CD14-positive monocyte (primary cell): ENCODE data around the gene E2F7. TPM values are rescaled to one million over a fixed set of nuclear protein-coding genes. Genes with fewer than 3 reads are reported as not detected.

ENCODE experiments used
- DNase-seq, 3 donors: peaks; one replicate each; pipeline ENCODE4 v3.0.0-alpha.2; 2011 to 2022
- H2AFZ ChIP-seq: 2 replicates; pipeline ENCODE4 v1.6.0; 2012; ENCODE audit warnings: mild to moderate bottlenecking, low read depth, low read length, inconsistent platforms; ENCODE audit not compliant: insufficient read depth, poor library complexity, severe bottlenecking
- H3K27ac ChIP-seq, 2 donors: 1 replicate in 1 of 2; 2 replicates in 1 of 2; pipeline ENCODE4 v1.5.1; 2012 to 2013; ENCODE audit warnings: low read length in 2 of 2, control low read depth in 1 of 2, inconsistent platforms in 1 of 2, low read depth in 1 of 2, mild to moderate bottlenecking in 1 of 2
- H3K27me3 ChIP-seq, 2 donors: one replicate each; pipeline versions ENCODE4 v1.6.0 to v1.6.1; 2011 to 2013; ENCODE audit warnings: low read length in 2 of 2; ENCODE audit not compliant: control insufficient read depth in 2 of 2, insufficient read depth in 2 of 2
- H3K36me3 ChIP-seq, 2 donors: replicated peaks in 1 of 2; 1 replicate in 1 of 2; 2 replicates in 1 of 2; pipeline versions ENCODE4 v1.5.1 to v1.6.1; 2012 to 2013; ENCODE audit warnings: low read length in 2 of 2, control low read depth in 1 of 2, inconsistent platforms in 1 of 2, mild to moderate bottlenecking in 1 of 2; ENCODE audit not compliant: insufficient read depth in 2 of 2, control insufficient read depth in 1 of 2
- H3K4me1 ChIP-seq, 2 donors: 1 replicate in 1 of 2; 2 replicates in 1 of 2; pipeline versions ENCODE4 v1.5.1 to v1.6.1; 2012 to 2013; ENCODE audit warnings: low read length in 2 of 2, control low read depth in 1 of 2, inconsistent platforms in 1 of 2, mild to moderate bottlenecking in 1 of 2, moderate library complexity in 1 of 2; ENCODE audit not compliant: insufficient read depth in 2 of 2, control insufficient read depth in 1 of 2
- H3K4me2 ChIP-seq: replicated peaks from 2 replicates; pipeline ENCODE3; 2012; ENCODE audit warnings: low read length, moderate library complexity, mild to moderate bottlenecking; ENCODE audit not compliant: poor library complexity, severe bottlenecking; ENCODE audit errors: extremely low read depth
- H3K4me3 ChIP-seq, 3 experiments: fragments of 200-600 bp in 1 of 3; sonication (generic) in 1 of 3; replicated peaks in 1 of 3; 1 replicate in 2 of 3; 2 replicates in 1 of 3; pipeline ENCODE4 v1.5.1; 2011 to 2013; ENCODE audit warnings: low read length in 3 of 3, mild to moderate bottlenecking in 3 of 3, control low read depth in 2 of 3, low read depth in 2 of 3, inconsistent platforms in 1 of 3, moderate library complexity in 1 of 3
- H3K79me2 ChIP-seq: 2 replicates; pipeline ENCODE4 v1.6.0; 2012; ENCODE audit warnings: mild to moderate bottlenecking, control low read depth, inconsistent platforms, low read length, moderate library complexity; ENCODE audit not compliant: insufficient read depth
- H3K9ac ChIP-seq: 2 replicates; pipeline ENCODE4 v1.6.0; 2017; ENCODE audit warnings: low read length, mild to moderate bottlenecking; ENCODE audit not compliant: insufficient read depth, poor library complexity, severe bottlenecking
- H3K9me3 ChIP-seq, 2 donors: replicated peaks in 1 of 2; 1 replicate in 1 of 2; 2 replicates in 1 of 2; pipeline versions ENCODE4 v1.5.1 to v1.6.1; 2012 to 2013; ENCODE audit warnings: low read length in 2 of 2, control low read depth in 1 of 2; ENCODE audit not compliant: control insufficient read depth in 1 of 2, insufficient read depth in 1 of 2
- H4K20me1 ChIP-seq: 2 replicates; pipeline ENCODE4 v1.6.0; 2012; ENCODE audit warnings: mild to moderate bottlenecking, low read length, control low read depth, moderate library complexity; ENCODE audit not compliant: insufficient read depth
- H3K27ac Mint-ChIP-seq, 7 donors: one replicate each; pipeline ENCODE4 v1.8.0; 2020; ENCODE audit warnings: mild to moderate bottlenecking in 7 of 7, mixed read lengths in 7 of 7, moderate library complexity in 6 of 7, inconsistent platforms in 2 of 7
- H3K27me3 Mint-ChIP-seq, 3 donors: one replicate each; pipeline ENCODE4 v1.8.0; 2021 to 2022; ENCODE audit warnings: low read depth in 3 of 3, mild to moderate bottlenecking in 3 of 3, mixed read lengths in 3 of 3, moderate library complexity in 3 of 3, inconsistent platforms in 1 of 3
- H3K36me3 Mint-ChIP-seq, 2 donors: one replicate each; pipeline ENCODE4 v1.8.0; 2020; ENCODE audit warnings: mixed read lengths in 2 of 2, inconsistent platforms in 1 of 2, mild to moderate bottlenecking in 1 of 2
- H3K4me1 Mint-ChIP-seq: one replicate; pipeline ENCODE4 v1.8.0; 2020; ENCODE audit warnings: mild to moderate bottlenecking, mixed read lengths
- H3K4me3 Mint-ChIP-seq, 2 donors: one replicate each; pipeline ENCODE4 v1.8.0; 2020; ENCODE audit warnings: mild to moderate bottlenecking in 2 of 2, mixed read lengths in 2 of 2, moderate library complexity in 1 of 2
- H3K9me3 Mint-ChIP-seq, 7 donors: one replicate each; pipeline ENCODE4 v1.8.0; 2020 to 2022; ENCODE audit warnings: mixed read lengths in 7 of 7, mild to moderate bottlenecking in 6 of 7, moderate library complexity in 6 of 7, inconsistent platforms in 2 of 7
- WGBS: methylation state at CpG from one replicate; pipeline ENCODE4 v1.1.5; 2013; ENCODE audit warnings: missing lambda C conversion rate; ENCODE audit not compliant: insufficient coverage; 5-methylcytosine and 5-hydroxymethylcytosine counted together
- intact Hi-C, 2 donors: fragments of 100-400 bp; cut with micrococcal nuclease; formaldehyde crosslinking; loops; one replicate each; pipeline versions ENCODE4 v1.15.0 to v1.15.1; 2023
- polyA plus RNA-seq, 3 donors: library from polyadenylated mRNA; depleted of rRNA in 1 of 3; unstranded in 2 of 3; stranded (reverse) in 1 of 3; fragments of 300-500 nt in 2 of 3; fragments of >200 nt in 1 of 3; fragmentation: Illumina TruSeq in 2 of 3; gene quantifications; 1 replicate in 2 of 3; 2 replicates in 1 of 3; pipeline ENCODE4 v1.2.3, GENCODE V29; 2012 to 2021
- TF ChIP-seq, protein P1 (sequence below): fragments of 200-600 bp; IDR thresholded peaks from one replicate; pipeline ENCODE4 v1.8.0; 2022; ENCODE audit warnings: antibody characterized with exemption, mild to moderate bottlenecking

Gene E2F7
- polyA plus RNA-seq, 3 donors: not detected

GRCh38 chr12:77045183-77045582 is 20.2 kb downstream of the E2F7 start:
- Histone ChIP-seq H3K27me3 (no peaks in the 10 kb centered on the region), H3K9me3 (no peaks in the 10 kb centered on the region), H3K9ac (no peak overlapping the region), H4K20me1 (no peaks in the 10 kb centered on the region), H3K4me2 (no peak overlapping the region), H3K27ac (no peak overlapping the region), H3K36me3 (peaks cover 15 to 77% of the 10 kb centered on the region in 2 donors), H2AFZ (no peak overlapping the region), H3K4me3 (no peak overlapping the region), H3K4me1 (no peaks in the 10 kb centered on the region), H3K79me2 (no peaks in the 10 kb centered on the region)
- Mint-ChIP-seq H3K27ac (no peak overlapping the region), H3K4me3 (no peak overlapping the region), H3K27me3 (no peaks in the 10 kb centered on the region), H3K4me1 (no peaks in the 10 kb centered on the region), H3K36me3 (peaks cover 54 to 69% of the 10 kb centered on the region in 2 donors), H3K9me3 (peaks cover 0 to 2% (median 0%) of the 10 kb centered on the region in 7 donors)
- WGBS: 86% methylated on average over 1 of the region's 6 CpGs
- intact Hi-C loops: no loop called here
- TF ChIP-seq, protein P1, sequence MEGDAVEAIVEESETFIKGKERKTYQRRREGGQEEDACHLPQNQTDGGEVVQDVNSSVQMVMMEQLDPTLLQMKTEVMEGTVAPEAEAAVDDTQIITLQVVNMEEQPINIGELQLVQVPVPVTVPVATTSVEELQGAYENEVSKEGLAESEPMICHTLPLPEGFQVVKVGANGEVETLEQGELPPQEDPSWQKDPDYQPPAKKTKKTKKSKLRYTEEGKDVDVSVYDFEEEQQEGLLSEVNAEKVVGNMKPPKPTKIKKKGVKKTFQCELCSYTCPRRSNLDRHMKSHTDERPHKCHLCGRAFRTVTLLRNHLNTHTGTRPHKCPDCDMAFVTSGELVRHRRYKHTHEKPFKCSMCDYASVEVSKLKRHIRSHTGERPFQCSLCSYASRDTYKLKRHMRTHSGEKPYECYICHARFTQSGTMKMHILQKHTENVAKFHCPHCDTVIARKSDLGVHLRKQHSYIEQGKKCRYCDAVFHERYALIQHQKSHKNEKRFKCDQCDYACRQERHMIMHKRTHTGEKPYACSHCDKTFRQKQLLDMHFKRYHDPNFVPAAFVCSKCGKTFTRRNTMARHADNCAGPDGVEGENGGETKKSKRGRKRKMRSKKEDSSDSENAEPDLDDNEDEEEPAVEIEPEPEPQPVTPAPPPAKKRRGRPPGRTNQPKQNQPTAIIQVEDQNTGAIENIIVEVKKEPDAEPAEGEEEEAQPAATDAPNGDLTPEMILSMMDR: no peak
- DNase-seq: no peak

- no peaks in the 10 kb centered on the region for H3K9me3 ChIP-seq
- intact Hi-C loops: no loop called here
- no CpG with 5 or more reads among the region's 2 CpGs for WGBS
- TF ChIP-seq, protein P1: no peak
- no peak overlapping the region for H3K4me3 ChIP-seq
- H3K36me3 Mint-ChIP-seq: peaks cover 54 to 70% of the 10 kb centered on the region in 2 donors
- H3K9ac ChIP-seq: no peak overlapping the region
- no peaks in the 10 kb centered on the region for H3K27me3 ChIP-seq
- H4K20me1 ChIP-seq: no peaks in the 10 kb centered on the region
- DNase-seq: no peak
- H3K4me3 Mint-ChIP-seq: no peak overlapping the region
- peaks cover 15 to 81% of the 10 kb centered on the region in 2 donors for H3K36me3 ChIP-seq
- no peaks in the 10 kb centered on the region for H3K4me1 ChIP-seq
- H3K27me3 Mint-ChIP-seq: no peaks in the 10 kb centered on the region
- H3K27ac Mint-ChIP-seq: no peak overlapping the region
- H2AFZ ChIP-seq: no peak overlapping the region
- H3K4me1 Mint-ChIP-seq: no peaks in the 10 kb centered on the region
- peaks cover 0 to 2% (median 0%) of the 10 kb centered on the region in 7 donors for H3K9me3 Mint-ChIP-seq
- no peak overlapping the region for H3K4me2 ChIP-seq
- no peak overlapping the region for H3K27ac ChIP-seq
- H3K79me2 ChIP-seq: no peaks in the 10 kb centered on the region
Observed at GRCh38 chr12:77044721-77045120, 20.6 kb downstream of the E2F7 start.
